GM12874 (cell line): ENCODE data around the gene PLXNA2.

ENCODE experiments used
- TF ChIP-seq, protein P1 (sequence below): IDR thresholded peaks from 2 replicates; pipeline ENCODE4 v1.5.1; 2011; ENCODE audit warnings: low read depth, mild to moderate bottlenecking, control low read depth, low read length, moderate library complexity; ENCODE audit not compliant: insufficient read depth

Gene PLXNA2

DNA sequence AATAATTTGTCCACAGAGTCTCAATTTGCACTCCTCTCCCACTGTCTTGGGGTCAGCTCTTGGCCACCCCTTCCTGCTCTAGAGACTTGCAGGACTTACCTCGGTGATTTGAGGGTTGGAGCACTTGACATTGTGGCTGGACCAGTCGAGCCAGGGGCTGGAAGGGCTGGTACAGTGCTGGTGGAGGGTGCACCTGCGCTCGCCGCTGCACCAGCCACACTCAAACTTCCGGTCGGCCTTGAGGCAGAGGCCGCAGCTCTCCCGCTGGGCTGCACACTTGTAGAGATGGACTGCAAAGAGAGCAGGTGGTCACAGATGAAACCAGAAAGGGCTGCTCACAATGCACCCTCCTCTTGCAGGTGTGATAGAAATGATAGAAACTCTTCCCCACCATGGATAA lies 165.0 kb downstream of the PLXNA2 start:
- TF ChIP-seq, protein P1, sequence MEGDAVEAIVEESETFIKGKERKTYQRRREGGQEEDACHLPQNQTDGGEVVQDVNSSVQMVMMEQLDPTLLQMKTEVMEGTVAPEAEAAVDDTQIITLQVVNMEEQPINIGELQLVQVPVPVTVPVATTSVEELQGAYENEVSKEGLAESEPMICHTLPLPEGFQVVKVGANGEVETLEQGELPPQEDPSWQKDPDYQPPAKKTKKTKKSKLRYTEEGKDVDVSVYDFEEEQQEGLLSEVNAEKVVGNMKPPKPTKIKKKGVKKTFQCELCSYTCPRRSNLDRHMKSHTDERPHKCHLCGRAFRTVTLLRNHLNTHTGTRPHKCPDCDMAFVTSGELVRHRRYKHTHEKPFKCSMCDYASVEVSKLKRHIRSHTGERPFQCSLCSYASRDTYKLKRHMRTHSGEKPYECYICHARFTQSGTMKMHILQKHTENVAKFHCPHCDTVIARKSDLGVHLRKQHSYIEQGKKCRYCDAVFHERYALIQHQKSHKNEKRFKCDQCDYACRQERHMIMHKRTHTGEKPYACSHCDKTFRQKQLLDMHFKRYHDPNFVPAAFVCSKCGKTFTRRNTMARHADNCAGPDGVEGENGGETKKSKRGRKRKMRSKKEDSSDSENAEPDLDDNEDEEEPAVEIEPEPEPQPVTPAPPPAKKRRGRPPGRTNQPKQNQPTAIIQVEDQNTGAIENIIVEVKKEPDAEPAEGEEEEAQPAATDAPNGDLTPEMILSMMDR = no peak

DNA sequence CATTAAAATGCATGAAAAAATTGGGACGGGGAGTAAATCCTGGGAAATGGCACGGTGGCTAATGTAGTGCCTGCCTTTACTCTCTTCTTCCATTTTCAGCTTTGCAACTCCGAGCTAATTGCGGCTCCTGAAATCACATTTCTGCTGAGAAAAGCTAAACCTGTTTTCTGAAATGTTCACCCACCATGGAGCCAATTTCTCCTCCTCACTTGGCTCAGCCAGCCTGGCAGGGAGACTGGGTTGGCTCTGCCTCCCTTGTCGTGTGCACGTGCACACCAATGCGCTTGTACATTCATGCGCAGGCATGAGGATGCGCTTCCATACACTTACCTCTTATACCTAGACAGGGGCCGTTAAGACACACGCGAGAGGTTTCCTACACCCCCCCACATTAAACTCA lies 165.4 kb downstream of the PLXNA2 start:
- TF ChIP-seq, protein P1 = no peak

DNA sequence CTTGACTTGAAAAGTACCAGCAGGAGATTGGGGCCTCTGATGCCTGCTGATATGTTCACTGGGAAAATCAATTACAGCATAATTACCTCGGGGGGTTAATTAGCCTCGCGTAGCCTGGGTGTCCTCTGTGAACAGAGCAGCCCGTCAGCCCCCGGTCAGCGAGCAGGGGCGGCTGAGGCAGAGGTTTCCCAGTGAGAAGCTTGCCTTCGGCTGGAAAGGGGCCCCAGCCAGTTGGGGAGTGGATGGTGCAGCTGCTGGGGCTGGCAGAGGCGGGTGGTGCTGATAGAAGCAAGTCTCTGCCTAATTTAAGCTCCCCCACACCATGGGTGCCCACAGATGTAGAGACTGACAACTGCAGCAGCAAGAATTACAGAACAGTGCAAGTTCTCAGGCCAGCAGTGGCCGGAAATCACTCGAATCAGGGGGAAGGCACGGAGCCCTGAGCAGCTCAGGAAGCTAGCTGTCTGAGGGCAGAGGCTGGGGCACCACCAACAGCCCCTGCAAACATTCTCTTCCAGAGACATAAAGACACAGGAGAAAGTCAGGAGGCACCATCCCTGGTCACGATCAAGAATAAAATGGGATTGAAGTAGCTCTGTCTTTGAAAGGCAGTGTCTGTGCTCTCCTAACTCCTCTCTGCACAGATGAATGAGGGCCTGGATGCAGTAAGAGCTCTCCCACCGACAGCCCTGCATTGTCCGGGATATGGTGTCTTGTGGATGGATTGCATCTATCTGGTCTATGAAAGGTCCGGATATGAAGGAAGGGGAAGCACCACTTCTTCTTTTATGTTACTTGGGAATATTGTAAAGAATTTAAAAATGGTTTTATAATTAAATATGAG lies 166.7 kb downstream of the PLXNA2 start:
- TF ChIP-seq, protein P1 = no peak

DNA sequence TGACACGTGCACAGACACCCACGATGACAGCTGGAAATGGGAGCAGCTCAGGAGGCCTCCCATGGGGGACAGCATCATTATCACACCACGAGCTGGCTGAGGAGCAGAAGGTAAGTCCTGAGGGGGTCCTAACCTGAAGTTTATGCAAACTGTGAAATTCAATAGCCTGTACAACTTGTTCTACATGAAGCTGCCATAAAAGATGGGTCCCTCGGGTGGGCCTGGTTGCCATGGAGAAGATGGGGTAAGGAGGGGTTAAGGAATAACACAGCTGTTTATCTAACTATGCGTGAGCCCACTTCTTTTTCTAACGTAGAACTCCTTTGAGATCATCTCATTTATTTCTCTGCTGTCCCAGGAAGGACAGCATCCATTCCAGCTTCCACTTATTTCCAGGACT lies 169.8 kb downstream of the PLXNA2 start:
- TF ChIP-seq, protein P1 = no peak

DNA sequence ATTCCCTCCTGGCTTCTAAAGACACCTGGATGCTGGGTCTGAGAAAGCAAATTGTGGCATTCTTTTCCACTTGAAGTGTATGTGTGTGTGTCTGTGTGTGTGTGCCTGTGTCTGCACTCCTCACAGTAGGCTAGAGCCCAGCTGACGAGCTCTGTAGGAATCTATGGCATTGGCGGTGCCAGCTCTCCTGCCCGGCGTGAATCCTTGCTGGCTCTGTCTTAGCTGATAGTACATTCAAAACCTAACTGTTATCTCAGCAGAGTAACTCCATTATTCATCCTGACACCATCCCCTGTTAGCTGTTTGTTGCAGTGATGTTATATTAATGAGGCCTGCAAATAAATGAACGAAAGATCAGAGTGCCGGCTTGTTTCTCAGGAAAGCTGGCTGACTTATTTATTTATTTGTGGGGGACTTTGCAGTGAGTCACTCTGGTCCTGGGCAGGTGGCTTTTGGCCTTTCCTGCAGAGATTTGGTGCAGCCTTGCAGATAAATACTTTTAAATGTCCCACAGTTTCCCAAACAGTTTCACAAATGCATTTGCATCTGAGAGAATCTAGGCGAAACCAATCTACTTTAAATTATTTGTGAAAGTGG lies 172.7 kb downstream of the PLXNA2 start:
- TF ChIP-seq, protein P1 = no peak

DNA sequence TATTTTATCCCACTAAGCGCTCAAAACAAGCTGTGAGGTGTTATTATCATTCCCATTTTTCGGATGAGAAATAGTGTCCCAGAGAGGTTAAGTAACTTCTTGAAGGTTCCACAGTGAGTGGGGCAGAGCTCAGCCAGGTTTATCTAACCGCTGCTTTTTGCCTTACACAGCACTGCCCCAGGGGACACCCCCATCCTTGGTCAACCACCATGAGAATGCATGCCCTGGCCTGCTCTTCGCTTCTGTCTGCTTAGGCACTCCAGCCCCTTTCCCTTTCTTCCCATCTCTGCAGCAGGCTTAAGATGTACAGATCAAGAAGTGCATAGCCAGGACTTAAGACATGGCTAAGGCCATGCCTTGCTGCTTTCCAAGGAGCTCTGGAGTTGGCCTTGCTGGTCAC lies 174.3 kb downstream of the PLXNA2 start:
- TF ChIP-seq, protein P1 = no peak

DNA sequence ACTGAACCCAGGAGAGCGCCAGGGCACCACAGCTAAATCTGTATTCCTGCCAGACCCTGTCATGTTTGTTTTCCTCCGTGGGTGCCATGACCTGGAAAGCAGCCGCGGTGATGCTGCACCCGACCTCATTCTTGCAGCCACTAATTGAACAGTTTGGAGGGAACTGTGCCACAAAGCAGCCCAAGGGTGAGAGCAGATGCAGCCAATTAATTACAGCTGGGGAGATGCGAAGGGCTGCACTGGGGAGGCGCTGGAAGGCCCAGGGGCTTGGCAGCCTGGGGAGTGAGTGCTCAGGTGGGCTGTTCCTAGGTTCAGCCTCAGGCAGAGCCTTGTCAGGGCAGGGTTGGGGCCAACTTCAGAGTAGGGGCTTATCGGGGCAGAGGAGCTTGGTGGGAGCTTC lies 174.9 kb downstream of the PLXNA2 start:
- TF ChIP-seq, protein P1 = no peak
